ENCODE data around the gene CDH4.

- TF ChIP-seq CTCF (IDR thresholded peaks at IDR 0.05): no peak
- TF ChIP-seq ZFX (IDR thresholded peaks at IDR 0.05; ENCODE audit: borderline replicate concordance): no peak
Measured at GRCh38 chr20:61868466-61869090, 616.5 kb downstream of the CDH4 start.
